Stimulated activated CD8-positive, alpha-beta memory T cell treated with anti-CD3 and anti-CD28 coated beads, Interleukin-4, amount 100 ng/mL, for 1 hour (primary cell): ENCODE results near the gene ATP13A2.

ENCODE experiments used
- DNase-seq, 2 donors: peaks; one replicate each; pipeline ENCODE4 v3.0.0-alpha.2; 2020; ENCODE audit warnings: low read depth in 2 of 2, low spot score in 1 of 2

The ATP13A2 gene

DNA sequence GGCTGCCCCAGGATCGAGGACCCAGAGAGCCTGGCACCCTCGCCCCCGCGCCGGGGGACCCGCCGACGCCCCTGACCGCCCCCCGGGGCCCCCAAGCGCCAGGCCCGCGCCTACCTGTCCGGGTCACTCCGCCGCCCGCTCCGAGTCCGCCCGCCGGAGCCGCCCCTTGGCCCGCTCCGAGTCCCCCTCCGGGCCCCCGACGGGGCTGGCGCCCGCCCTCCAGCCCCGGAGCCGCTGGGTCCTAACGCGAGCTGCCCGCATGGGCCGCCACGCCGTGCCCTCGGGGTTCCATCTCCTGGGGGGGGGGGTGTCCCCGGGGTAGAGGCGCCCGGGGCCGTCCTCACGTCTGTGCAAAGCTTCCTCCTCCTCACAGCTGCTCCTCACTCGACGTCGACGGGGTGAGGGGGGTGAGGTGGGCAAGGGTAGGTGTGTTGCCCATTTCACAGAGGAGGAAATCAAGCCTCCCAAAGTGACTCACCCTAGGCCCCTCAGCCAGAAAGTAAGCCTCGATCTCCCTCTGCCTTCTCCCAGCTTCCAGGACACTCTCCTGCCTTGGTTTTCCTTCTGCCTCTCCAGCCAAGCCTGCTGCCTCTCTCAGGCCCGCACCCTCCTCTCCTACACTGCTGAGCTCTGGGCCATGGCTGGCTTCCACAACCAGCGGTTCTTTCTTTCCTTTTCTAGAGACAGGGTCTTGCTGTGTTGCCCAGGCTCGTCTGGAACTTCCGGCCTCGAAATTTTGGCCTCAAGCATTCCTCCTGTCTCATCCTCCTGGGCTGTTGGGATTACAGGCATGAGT is 31.1 kb downstream of the ATP13A2 start, which contains the start of gene MFAP2:
TSS of gene MFAP2 (minus strand) at position 148 of the 796 bp plus-strand sequence. CDS start 2,347 bp downstream, outside the sequence.
- DNase-seq: no peak

DNA sequence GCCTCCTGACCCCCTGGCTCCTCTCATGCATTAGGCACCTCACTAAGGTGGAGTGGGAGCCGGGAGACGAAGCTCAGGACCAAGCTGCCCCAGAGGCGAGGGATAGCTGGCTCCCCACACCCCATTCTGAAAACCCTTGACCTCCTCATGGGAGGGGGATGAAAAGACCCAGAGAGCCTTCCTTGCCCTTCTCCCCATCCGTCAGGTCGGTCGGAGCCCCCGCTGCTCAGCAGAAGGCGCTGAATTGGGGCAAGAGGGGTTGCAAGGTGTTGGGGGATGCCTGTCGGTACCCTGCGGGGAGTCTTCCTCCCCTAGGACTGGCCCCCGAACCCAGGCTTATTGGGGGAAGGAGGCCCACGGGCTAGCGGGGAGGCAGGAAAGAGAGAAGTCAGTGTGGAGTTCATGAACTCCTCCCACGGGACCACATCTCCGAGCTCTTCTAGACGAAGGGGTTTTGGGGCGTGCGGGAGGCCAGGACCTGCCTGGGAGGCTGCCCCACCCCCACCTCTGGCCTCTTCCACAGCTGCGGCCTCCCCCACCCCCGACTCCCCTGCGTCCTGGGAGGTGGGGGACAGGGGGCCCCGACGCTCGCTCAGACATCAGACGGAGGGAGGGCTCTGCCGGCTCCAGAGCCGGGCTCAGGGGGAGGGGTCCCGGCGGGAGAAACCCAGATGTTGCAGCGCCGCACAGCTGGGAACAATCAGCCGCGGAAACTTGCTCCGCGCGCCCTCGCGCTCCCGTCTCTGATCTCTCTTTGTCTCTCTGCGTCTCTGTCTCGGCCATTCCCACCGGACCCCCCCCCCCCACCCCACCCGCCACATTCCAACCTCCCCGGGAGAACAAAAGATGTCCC is 32.0 kb downstream of the ATP13A2 start:
- DNase-seq: no peak

DNA sequence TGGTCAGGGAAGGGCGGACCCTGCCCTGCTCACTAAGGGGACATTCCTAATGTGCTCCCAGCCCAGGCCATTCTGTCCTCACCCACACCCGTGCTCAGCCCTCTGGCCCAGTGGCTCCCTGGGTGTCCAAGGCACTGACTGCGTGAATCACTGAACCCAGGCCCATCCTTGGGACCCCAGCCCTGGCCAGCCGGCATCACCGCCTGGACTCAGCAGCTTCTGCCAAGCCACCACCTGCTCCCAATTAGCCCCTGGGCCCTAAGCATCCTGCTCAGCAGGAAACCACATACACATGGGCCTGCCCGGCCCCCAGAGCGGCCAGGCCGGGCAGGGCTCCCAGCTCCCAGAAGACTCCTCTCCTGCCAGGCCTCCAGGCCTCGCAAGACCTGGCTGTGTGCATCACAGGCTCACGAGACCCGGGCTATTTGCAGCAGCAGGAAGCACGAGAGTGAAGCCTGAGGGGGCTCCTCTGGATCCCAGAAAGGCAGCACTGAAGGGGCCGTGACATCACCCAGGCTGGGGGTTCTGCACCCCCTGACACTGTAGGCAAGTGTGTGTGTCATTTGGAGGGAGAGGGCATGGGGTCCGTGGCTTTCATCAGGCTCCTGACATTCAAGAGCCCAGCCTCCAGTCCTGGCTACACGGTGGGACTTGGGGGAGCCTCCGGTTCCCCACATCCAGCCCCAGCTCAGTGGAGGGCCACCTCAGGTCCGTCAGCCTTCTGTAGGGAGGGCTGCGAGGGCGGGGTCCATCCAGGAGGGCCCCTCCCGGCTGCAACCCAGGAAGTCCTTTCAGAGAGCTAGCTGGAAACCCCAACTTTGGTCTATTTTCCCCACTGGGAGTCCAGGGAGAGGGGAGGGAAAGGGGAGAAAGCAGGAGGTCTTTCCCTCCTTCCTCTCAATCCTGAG is 32.9 kb downstream of the ATP13A2 start:
- DNase-seq: no peak

DNA sequence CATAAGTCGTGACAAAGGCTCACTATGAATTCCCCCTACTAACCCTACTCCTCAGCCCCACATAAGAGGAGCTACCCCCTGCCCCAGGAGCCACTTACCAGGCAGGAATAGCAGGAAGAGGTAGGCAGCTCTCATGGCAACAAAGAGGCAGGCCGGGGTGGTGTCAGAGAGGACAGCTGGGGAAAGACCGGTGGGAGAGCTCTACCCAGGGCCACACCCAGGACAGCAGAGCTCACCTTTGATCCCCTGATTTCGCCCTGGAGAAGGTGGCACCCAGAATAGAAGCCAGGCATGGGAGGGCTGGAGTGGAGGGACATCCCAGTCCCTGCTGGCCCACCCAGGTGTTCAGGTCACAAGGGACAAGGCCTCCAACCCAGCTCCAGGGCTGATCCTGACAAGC is 33.6 kb downstream of the ATP13A2 start:
- no peak for DNase-seq

DNA sequence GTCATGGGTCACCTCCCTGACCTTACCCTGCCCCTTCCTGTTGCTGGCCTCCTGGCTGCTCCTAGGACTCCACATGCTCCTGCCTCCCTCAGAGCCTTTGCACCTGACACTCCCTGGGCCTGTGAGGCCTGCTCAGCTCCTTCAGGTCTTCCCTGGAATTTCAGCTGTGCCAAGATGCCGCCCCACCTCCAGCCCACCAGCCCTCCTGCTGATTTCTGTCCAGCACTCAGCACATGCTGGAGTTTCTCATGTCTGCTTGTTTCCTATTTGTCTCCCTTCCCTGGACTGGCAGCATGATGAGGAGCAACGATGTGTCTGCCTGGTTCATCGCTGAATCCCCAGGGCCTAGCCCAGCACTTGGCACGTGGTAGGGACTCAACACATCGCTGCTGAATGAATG is 34.4 kb downstream of the ATP13A2 start:
- DNase-seq: no peak

DNA sequence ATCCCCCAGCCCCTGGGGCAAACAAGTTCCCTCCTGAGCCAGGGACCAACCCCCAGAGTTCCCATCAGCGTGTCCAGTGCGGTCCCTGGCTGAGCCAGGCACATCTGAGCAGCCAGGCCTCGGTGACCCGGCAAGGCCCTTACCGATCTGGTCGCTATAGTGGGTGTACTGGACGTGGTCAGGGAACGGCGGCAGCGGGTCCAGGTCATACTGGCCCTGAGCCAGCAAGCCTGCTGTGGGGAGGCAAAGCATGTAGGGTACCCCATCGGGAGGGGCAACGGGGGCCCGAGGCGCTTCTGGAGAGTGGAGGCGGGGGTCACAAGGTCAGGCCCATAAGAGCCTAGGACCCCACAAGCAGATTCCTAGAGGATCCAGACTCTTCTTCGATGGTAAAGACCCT is 34.8 kb downstream of the ATP13A2 start:
- DNase-seq: no peak

DNA sequence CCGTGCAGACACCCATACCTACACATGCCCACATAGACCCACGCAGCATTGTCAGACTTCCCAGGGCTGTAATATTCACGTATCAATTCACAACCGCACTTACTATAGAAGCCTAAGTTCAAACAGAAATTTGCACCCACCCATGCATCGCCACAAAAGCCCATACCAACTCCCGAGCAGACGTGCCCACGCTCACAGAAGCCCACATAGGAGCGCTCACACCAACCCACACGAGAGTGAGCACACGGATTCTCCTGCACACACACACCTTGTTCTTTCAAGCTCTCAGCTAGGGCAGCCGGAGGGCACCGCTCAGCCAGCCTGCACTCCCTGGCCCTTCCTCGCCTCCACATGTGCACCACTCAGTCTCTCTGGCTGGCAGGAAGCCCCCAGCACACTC is 35.9 kb downstream of the ATP13A2 start:
- DNase-seq: no peak

DNA sequence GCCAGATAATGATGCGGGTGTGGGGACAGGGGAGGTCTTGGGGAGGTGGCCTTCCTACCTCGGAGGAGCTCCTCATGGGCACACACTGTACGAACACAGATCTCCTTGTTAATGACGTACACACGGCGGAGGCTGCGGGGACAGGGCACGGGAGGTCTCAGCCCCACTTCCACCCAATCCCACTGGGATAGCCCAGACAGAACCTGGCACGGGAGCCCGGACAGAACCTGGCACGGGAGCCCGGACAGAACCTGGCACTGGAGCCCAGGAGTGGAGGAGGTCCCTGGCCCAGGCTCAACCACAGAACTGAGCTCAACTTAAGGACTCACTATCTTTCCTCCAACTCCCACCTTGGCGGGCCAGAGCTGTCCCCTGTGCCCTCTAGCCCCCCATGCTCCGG is 36.5 kb downstream of the ATP13A2 start:
- DNase-seq: no peak

DNA sequence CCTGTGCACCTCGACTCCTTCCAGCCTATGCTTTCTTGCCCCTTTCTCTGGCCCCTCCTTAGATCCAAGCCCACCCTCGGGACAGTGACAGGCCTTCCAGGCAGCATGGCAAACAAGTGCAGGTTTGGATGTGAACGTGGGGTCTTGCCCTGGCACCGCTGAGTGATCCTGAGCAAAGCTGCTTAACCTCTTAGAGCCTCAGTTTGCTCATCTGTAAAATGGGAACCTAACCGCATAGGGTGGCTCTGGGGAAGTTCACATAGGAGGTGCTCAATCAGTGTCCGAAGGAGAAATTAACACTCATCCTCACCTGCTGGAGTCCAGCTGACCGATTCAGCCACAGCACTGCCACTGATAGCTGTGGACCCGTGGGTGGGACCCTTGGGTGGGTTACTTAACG is 38.5 kb downstream of the ATP13A2 start:
- no peak for DNase-seq

DNA sequence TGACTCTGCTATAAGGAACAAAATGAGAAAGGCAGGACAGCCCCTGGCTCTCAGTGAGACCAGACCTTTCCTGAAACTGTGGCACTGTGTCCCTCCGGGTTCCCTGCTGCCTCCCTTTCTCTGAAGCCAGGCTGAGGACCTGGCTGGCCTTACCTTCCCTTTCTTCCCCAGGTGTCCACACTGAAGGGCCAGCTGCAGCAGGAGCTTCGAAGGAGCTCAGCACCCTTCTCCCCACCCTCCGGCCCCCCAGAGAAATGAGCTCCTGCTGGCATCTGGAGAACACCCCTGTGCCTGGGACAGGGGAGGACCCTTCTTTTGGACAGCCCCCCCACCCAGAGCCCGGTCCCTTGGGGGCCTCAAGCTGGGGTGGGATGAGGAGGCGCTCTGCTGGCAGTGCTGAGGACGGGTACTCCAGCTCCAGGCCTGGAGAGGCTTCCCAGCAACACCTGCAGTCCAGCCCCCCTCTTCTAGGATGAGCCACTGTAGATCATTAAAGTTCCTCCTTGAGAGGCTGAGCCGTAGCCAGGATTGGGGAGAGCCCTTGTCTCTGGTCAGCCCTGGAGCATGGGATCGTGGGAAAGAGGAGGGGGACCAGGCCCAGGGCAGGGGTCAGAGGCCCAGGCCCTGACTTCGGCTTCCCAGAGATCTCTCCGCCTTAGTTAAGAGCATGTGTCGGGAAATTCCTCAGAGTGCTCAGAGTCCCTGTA is 39.4 kb downstream of the ATP13A2 start:
- DNase-seq: no peak

DNA sequence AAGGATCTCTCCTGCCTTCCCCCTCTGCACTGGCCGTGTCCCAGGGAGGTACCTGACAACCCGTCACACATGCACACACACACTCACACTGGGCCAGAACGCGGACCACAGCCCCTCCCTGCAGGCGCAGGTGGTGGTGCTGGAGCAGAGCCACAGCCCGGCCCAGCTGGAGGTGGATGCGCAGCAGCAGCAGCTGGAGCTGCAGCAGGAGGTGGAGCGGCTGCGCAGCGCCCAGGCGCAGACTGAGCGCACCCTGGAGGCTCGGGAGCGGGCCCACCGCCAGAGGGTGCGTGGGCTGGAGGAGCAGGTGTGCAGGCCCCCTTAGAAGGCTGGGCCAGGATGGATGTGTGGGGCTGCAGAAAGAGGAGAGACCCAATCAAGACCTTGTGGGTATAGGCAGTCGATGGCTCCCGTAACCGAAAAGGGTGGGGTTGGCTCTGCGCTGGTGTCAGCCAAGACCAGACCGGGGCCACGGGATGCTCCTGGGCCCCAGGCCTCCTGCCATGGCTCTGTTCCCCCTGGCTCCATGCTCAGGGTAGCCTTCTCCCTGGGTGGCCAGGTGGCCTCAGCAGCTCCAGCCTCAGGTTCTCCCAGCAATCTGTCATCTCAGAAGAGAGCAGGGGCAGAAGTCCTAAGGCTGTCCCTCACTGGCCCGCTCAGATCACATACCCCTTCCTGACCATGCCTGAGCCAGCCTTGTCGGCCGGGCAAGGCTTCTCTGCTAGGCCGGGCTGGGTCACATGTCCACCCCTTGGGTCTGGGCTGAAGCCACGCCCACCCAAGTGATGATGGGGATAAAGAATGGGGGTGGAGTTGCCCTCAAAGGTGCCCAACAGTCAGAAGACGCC is 40.2 kb downstream of the ATP13A2 start:
- no peak for DNase-seq

DNA sequence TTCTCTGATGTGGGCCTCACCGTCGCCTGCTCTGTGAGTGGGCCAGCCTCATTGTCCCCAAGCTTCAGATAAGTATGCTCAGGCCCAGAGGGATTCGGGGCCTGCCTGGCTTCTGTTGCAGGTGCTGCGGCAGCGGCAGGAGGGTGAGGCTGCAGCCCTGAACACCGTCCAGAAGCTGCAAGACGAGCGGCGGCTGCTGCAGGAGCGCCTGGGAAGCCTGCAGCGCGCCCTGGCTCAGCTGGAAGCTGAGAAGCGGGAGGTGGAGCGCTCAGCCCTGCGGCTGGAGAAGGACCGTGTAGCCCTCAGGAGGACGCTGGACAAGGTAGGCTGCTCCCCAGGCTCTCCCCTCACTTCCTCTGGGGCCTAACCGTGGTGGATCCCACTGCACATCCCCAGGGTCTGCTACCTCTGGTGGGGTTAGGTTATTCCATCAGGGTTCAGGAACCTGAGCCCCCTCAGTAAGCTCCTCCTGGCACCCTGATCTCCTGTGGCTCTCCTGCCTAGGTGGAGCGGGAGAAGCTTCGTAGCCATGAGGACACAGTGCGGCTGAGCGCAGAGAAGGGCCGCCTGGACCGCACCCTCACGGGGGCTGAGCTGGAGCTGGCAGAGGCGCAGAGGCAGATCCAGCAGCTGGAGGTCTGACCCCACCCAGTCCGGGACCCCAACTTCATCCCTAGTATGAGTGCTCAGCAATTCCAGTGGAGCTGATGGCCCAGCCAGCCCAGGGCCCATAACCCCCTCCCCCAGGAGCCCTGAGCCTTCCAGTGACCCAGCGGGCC is 41.4 kb downstream of the ATP13A2 start:
- DNase-seq: no peak

DNA sequence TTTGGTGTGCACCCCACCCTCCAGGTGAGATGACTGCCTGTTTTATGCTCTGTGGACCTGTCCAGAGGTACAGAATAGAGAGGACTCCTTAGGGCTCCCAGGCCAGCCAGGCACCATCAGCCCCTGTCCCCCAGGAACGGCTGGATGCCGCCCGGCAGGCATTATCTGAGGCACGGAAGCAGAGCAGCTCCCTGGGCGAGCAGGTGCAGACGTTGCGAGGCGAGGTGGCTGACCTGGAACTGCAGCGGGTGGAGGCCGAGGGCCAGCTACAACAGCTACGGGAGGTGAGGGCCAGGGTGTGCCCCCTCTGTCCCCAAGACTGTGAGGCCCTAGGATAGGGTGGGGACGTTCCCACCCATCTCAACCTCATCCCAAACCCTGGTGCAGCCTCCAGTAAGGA is 42.1 kb downstream of the ATP13A2 start:
- no peak for DNase-seq

DNA sequence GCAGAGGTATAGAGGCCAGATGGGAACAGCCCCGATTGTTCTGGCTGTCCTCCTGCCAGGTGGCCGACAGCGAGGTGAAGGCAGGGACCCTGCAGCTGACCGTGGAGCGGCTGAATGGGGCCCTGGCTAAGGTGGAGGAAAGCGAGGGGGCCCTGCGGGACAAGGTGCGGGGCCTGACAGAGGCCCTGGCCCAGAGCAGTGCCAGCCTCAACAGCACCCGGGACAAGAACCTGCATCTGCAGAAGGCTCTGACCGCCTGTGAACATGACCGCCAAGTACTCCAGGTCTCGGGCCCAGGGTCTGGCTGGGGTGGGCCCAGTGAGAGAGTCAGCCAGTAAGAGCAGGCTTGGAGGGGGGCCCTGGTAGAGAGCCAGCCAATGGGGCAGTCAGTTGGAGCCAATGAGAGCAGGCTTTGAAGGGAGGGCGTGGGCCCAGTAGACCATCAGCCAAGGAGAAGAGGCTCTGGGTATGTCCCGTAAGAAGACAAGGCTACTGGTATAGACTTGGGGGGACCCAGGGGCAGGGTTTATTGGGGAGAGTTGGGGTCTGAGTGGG is 42.6 kb downstream of the ATP13A2 start:
- DNase-seq: no peak

DNA sequence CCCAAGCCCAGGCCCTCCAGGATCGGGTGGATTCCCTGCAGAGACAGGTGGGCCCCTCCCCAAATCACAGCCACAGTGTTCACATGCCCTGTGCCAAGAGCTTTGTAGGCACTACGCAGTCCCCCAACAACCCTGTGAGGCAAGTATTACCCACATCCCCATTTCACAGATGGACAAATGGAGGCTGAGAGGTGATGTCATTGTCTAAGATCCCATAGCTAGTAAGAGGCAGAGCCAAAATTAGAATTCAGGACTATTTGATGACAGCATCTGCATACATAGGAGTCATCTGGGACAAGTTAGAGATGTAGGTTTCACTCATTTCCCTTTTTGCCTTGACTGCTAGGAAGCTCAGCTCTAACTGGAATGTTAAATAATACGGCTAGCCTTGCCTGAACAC is 43.4 kb downstream of the ATP13A2 start:
- DNase-seq: no peak

DNA sequence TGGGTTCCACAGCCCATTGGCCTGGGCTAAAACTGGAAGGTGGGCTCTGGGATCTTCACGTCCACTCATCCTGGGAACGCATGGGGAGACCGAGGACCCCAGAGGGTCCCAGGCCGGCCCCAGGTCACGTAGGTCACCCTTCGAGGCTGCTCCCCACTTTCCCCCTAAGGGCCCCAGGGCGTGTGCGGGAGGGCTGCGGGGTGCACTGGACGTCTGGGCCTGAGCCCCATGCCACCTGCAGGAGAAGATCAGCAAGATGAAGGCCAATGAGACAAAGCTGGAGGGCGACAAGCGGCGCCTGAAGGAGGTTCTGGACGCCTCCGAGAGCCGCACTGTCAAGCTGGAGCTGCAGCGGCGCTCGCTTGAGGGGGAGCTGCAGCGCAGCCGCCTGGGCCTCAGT is 43.8 kb downstream of the ATP13A2 start:
- no peak for DNase-seq

DNA sequence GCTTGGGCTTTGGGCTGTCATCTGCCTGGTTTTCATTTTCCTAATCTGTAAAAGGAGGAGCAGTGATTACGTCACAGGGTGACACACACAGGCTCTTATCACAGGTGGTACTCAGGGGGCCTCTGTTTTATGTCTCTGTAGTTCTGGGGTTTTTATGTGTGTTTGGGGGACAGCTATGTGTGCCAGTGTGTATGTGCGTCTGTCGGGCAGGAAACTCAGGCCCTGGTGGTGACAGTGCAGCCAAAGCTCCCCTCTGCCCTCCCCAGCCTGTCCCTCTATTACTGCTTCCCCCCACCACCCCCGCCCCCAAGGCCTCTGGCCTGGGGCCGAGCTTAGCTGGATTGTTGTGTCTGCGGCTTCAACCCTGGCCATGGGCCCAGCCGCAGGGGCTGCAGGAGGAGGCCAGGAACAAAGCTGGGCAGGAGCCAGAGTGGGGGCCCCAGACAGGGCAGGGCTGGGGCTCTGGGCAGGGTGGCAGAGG is 44.6 kb downstream of the ATP13A2 start:
- DNase-seq: no peak

DNA sequence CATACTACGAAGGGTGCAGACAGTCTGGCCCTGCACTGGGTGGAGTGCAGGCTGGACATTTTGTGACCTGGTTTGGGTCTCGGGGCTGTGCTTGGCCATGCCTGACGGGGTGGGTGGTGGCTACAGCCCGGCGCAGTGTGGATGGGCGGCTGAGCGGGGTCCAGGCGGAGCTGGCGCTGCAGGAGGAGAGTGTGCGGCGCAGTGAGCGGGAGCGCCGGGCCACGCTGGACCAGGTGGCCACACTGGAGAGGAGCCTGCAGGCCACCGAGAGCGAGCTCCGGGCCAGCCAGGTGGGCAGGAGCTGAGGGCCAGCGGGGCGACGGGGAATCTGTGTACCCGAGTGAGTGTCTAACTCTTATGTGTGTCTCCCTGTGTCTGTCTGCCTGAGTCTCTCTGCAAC is 45.4 kb downstream of the ATP13A2 start:
- DNase-seq: no peak
